Hematopoietic multipotent progenitor cell treated with erythropoietin and hydrocortisone succinate and interleukin-3 and kit ligand, for 15 days (in vitro differentiated cells): Measurements from ENCODE around the gene TRIM75.
"Not testable (repeated sequence)": the region's sequence is repeated elsewhere in the genome, so short reads cannot be mapped to it uniquely, and the experiment has no call there.

Experiments used
- DNase-seq: peaks from one replicate; pipeline ENCODE4 v3.0.0-alpha.2; 2015; ENCODE audit warnings: low spot score

TRIM75 gene

DNA sequence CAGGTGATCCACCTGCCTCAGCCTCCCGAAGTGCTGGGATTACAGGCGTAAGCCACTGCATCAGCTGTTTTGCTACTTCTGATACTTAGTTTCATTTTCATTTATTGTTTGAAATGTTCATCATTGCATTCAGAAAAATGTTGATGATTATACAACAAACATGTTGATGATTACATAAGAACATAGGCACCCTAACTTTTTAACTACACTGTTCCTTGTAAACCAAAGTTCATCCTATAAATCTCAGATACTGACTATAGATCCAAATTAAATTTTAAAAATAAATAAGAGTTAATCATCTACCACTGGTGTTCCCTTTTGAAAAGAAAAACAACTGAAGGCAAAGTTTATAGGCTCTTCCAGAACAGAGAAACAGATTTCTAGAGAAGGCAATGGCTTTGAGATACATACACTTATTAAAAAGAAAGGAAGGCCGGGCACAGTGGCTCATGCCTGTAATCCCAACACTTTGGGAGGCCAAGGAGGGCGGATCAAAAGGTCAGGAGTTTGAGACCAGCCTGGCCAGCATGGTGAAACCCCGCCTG is 23.4 kb downstream of the TRIM75 start:
- DNase-seq = no peak

GRCh38 chr4:165079476-165079875 is 25.8 kb downstream of the TRIM75 start:
- no peak for DNase-seq

DNA sequence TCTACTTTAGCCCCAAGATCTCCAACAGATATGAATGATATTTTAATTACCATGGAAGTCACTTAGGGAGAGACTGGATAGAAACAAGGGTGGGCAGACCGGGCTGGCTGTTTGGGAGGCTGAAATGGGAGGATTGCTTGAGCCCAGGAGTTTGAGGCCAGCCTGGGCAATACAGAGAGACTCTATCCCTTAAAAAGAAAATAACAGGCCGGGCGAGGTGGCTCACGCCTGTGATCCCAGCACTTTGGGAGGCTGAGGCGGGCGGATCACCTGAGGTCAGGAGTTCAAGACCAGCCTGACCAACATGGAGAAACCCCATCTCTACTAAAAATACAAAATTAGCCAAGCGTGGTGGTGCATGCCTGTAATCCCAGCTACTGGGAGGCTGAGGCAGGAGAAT is 31.1 kb downstream of the TRIM75 start:
- not testable (repeated sequence) for DNase-seq

DNA sequence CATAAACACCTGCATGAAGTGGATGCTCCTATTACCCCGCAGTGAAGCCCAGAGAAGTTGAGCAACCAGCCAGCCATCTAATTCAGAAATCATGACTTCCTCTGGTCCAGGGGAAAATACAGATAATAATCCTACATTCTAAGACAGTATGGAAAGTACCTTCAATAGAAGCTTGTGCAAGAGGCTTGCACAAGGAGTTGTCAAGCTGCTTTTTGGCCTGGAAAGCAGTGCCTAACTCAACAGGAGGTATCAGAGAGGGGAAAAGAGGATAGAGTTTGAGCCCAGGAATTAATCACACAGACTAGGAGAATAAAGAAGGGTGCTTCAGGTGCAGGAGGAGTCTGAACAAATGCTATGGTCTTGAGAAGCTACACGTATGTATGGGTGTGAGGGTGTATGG is 32.3 kb downstream of the TRIM75 start:
- DNase-seq = no peak

- DNase-seq = no peak
Observed at GRCh38 chr4:165088366-165088765, 34.7 kb downstream of the TRIM75 start.

DNA sequence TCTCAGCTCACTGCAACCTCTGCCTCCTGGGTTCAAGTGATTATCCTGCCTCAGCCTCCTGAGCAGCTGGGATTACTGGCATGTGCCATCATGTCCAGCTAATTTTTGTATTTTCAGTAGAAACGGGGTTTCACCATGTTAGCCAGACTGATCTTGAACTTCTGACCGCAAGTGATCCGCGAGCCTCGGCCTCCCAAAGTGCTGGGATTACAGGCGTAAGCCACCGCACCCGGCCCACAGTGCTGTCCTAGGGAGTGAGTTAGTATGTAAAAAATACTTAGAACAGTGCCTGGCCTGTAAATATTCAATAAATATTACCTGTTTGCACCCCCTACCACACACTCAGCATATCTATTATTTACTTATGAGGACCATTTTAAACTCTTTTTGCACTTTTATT is 38.5 kb downstream of the TRIM75 start:
- not testable (repeated sequence) for DNase-seq

- DNase-seq = no peak
Observed at GRCh38 chr4:165094873-165095272, 41.2 kb downstream of the TRIM75 start.

- DNase-seq = no peak
Observed at GRCh38 chr4:165095291-165095690, 41.6 kb downstream of the TRIM75 start.

- DNase-seq = no peak
Observed at GRCh38 chr4:165096776-165097175, 43.1 kb downstream of the TRIM75 start.

GRCh38 chr4:165101641-165102040 is 48.0 kb downstream of the TRIM75 start:
- DNase-seq = no peak

DNA sequence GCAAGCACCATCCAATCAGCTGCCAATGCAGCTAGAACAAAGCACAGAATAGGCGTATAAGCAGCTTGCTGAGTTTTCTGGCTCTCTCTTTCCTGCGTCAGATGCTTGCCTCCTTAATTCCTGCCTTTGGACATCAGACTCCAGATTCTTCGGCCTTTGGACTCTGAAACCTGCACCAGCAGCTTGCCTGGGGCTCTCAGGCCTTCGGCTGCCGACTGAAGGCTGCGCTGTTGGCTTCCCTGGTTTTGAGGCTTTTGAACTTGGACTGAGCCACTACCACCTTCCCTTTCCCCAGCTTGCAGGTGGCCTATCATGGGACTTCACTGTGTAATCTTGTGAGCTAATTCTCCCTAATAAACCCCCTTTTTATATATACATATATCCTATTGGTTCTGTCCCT is 52.9 kb downstream of the TRIM75 start:
- DNase-seq = no peak
